ENCODE results near the gene DNAJC3. TPM values are rescaled to one million over a fixed set of nuclear protein-coding genes. Genes with fewer than 3 reads are reported as not detected.
"Not testable (repeated sequence)": the region's sequence is repeated elsewhere in the genome, so short reads cannot be mapped to it uniquely, and the experiment has no call there.

DNAJC3 gene
- total RNA-seq, 4 donors from 2014 or later, result 48.1 to 54.4 (median 52.3) TPM

- no peak for TF ChIP-seq CTCF (IDR thresholded peaks at IDR 0.05)
- ATAC-seq (ENCODE audit: low FRiP score), result no peak
- DNase-seq (ENCODE audit: low spot score), result no peak
These were observed 30.1 kb downstream of the DNAJC3 start for GRCh38 chr13:95707035-95707434.

GRCh38 chr13:95707442-95708390 is 30.8 kb downstream of the DNAJC3 start:
- DNase-seq (ENCODE audit: low spot score) (no peak), ATAC-seq (ENCODE audit: low FRiP score) (no peak)
- TF ChIP-seq CTCF (IDR thresholded peaks at IDR 0.05), result no peak

- TF ChIP-seq CTCF (IDR thresholded peaks at IDR 0.05), result no peak
- DNase-seq (ENCODE audit: low spot score) (no peak), ATAC-seq (ENCODE audit: low FRiP score) (no peak)
These were observed 31.4 kb downstream of the DNAJC3 start for GRCh38 chr13:95708391-95708774.

- ATAC-seq (ENCODE audit: low FRiP score) (no peak), DNase-seq (ENCODE audit: low spot score) (no peak)
- no peak for TF ChIP-seq CTCF (IDR thresholded peaks at IDR 0.05)
These were observed 32.0 kb downstream of the DNAJC3 start for GRCh38 chr13:95708811-95709500.

GRCh38 chr13:95710313-95710712 is 33.4 kb downstream of the DNAJC3 start:
- no peak for TF ChIP-seq CTCF (IDR thresholded peaks at IDR 0.05)
- ATAC-seq (ENCODE audit: low FRiP score) (no peak), DNase-seq (ENCODE audit: low spot score) (no peak)

GRCh38 chr13:95712846-95713245 is 35.9 kb downstream of the DNAJC3 start:
- ATAC-seq (ENCODE audit: low FRiP score); DNase-seq (ENCODE audit: low spot score): not testable (repeated sequence)

GRCh38 chr13:95713651-95714050 is 36.7 kb downstream of the DNAJC3 start:
- ATAC-seq (ENCODE audit: low FRiP score) (no peak), DNase-seq (ENCODE audit: low spot score) (no peak)
- no peak for TF ChIP-seq CTCF (IDR thresholded peaks at IDR 0.05)

All from omental fat pad (tissue), 4 donors.